Activated naive CD4-positive, alpha-beta T cell treated with anti-CD3 and anti-CD28 coated beads, Interleukin-2, amount 10 ng/mL, durations not matched to agents 5 hours and 36 hours (primary cell): ENCODE results near the gene CDH12. TPM values are rescaled to one million over a fixed set of nuclear protein-coding genes. Genes with fewer than 3 reads are reported as not detected.

Source experiments
- total RNA-seq, 2 experiments: library from RNA; stranded (reverse); gene quantifications; one replicate each; pipeline ENCODE4 v1.2.3, GENCODE V29; 2021

Gene CDH12
- total RNA-seq: not detected

DNA sequence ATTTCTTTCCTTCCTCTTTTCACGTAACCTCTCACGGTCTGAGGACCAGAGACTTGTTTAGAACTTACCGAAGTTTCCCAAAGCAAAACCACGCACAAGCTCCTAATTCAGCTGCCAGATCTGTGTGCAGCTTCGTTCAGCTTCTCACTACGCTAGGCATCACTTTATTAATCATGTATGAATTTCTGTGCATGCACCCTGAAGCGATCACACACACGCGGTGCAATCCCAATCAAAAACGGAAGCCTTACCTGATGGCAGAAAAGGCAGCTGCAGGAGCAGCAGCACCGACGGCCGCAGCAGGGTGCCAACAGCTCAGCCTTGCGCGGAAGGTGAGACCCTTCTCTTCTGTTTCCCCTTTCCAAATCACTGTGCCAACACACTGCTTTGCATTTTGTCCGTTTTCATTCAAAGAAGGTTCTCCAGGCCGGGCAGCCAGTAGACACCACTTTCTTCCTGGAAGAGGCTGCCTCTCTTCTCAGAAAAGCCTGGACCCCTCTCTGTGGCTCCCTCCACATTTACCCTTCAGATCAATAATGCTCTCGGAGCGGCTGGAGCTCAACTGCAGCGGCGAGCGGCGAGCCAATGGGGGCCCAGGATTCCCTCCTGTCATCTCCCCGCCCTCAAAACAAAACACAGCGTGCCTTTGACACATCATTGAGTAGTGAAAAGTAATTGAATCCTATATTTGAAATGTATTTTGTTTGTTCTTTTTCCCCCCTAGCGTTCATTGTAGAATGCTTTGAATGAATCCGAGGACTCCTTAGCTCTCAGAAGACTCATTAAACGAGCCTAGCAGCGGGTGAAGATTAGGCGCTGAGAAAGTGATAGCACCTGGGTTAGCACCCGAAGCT, at the start of gene CDH12:
Gene CDH12 (minus strand): TSS at position 538 of the 854 bp plus-strand sequence.

